ENCODE measurements around the gene KLHL30.

KLHL30 gene

GRCh38 chr2:238155051-238155760 lies 16.7 kb downstream of the KLHL30 start:
- DNase-seq, result no peak
- intact Hi-C loops (cut with DNase I), result no loop called here

GRCh38 chr2:238155761-238156694 lies 17.6 kb downstream of the KLHL30 start:
- intact Hi-C loops (cut with DNase I), result no loop called here
- DNase-seq, result no peak

- intact Hi-C loops (cut with DNase I), result no loop called here
- no peak for DNase-seq
Observed at GRCh38 chr2:238157506-238158017, 19.1 kb downstream of the KLHL30 start.

GRCh38 chr2:238158018-238158508 lies 19.6 kb downstream of the KLHL30 start:
- no peak for DNase-seq
- intact Hi-C loops (cut with DNase I), result no loop called here

- intact Hi-C loops (cut with DNase I), result no loop called here
- DNase-seq, result peak in 30 of 42 donors; percentile 27 to 79 (median 48)
Observed at GRCh38 chr2:238158509-238159070, 20.1 kb downstream of the KLHL30 start, which contains the start of gene ERFE. TSS of gene ERFE (plus strand) at chr2:238158970. CDS start at chr2:238159008, 38 bp downstream.

- intact Hi-C loops (cut with DNase I), result no loop called here
- DNase-seq, result no peak
Observed at GRCh38 chr2:238159071-238159539, 20.6 kb downstream of the KLHL30 start.

GRCh38 chr2:238159661-238160205 lies 21.3 kb downstream of the KLHL30 start:
- intact Hi-C loops (cut with DNase I), result loop anchor here (5.0 kb wide), 1 partner anchor 103 kb away; no protein-coding TSS in a partner anchor
- no peak for DNase-seq

- peak in 27 of 42 donors; percentile 15 to 73 (median 48) for DNase-seq
- intact Hi-C loops (cut with DNase I), result loop anchor here (5.0 kb wide), 1 partner anchor 102 kb away; no protein-coding TSS in a partner anchor
Observed at GRCh38 chr2:238160206-238161129, 22.0 kb downstream of the KLHL30 start.

GRCh38 chr2:238161291-238162051 lies 23.0 kb downstream of the KLHL30 start:
- intact Hi-C loops (cut with DNase I), result loop anchor here (5.0 kb wide), 1 partner anchor 101 kb away; no protein-coding TSS in a partner anchor
- peak in 1 of 42 donors; percentile 7 for DNase-seq

- DNase-seq, result no peak
- intact Hi-C loops (cut with DNase I), result loop anchor here (5.0 kb wide), 1 partner anchor 100 kb away; no protein-coding TSS in a partner anchor
Observed at GRCh38 chr2:238162251-238162845, 23.9 kb downstream of the KLHL30 start.

- DNase-seq, result no peak
- intact Hi-C loops (cut with DNase I), result loop anchor here (5.0 kb wide), 1 partner anchor 99 kb away; no protein-coding TSS in a partner anchor
Observed at GRCh38 chr2:238162846-238163441, 24.5 kb downstream of the KLHL30 start.

- DNase-seq, result peak in 13 of 42 donors; percentile 17 to 58 (median 41)
- intact Hi-C loops (cut with DNase I), result loop anchor here (5.0 kb wide), 1 partner anchor 99 kb away; no protein-coding TSS in a partner anchor
Observed at GRCh38 chr2:238163481-238164198, 25.2 kb downstream of the KLHL30 start.

GRCh38 chr2:238164906-238165287 lies 26.4 kb downstream of the KLHL30 start:
- intact Hi-C loops (cut with DNase I), result loop anchor here (5.0 kb wide), 1 partner anchor 97 kb away; no protein-coding TSS in a partner anchor
- peak in 4 of 42 donors; percentile 0 to 35 (median 16) for DNase-seq

- DNase-seq, result peak in 6 of 42 donors; percentile 3 to 35 (median 26)
- intact Hi-C loops (cut with DNase I), result no loop called here
Observed at GRCh38 chr2:238165288-238165921, 26.9 kb downstream of the KLHL30 start.
